Ovary (tissue), 3 donors: Measurements from ENCODE around the gene DCAF6.

Source experiments
- CTCF ChIP-seq, 3 donors: fragments of 450-650 bp in 2 of 3; fragments of 200-600 bp in 1 of 3; IDR thresholded peaks; one replicate each; pipeline versions ENCODE4 v1.5.1 to v1.8.0; 2016 to 2022; ENCODE audit warnings: antibody characterized with exemption in 3 of 3, mild to moderate bottlenecking in 1 of 3
- EP300 ChIP-seq: sonication (generic); formaldehyde crosslinking; IDR thresholded peaks from one replicate; pipeline ENCODE4 v1.6.1; 2017; ENCODE audit warnings: antibody characterized with exemption
- POLR2A ChIP-seq: fragments of 450-650 bp; IDR thresholded peaks from one replicate; pipeline ENCODE4 v1.6.1; 2017; ENCODE audit warnings: antibody characterized with exemption, mild to moderate bottlenecking, moderate library complexity
- donor health status: DM: no; HTN: no; CAD: no.

- TF ChIP-seq CTCF (IDR thresholded peaks at IDR 0.05): no peak
- no peak for TF ChIP-seq POLR2A
- no peak for TF ChIP-seq EP300
Measured at GRCh38 chr1:168019407-168019806, 82.9 kb downstream of the DCAF6 start.
